Activated CD4-positive, alpha-beta T cell treated with anti-CD3 and anti-CD28 coated beads, Interleukin-2, amount 50 U/mL, for 1 hour (primary cell): Measurements from ENCODE around the gene RELT.
A peak's percentile ranks its signal among the peaks of the same experiment; 100 is the strongest.

ENCODE experiments used
- DNase-seq: peaks from one replicate; pipeline ENCODE4 v3.0.0-alpha.2; 2020

RELT gene, protein sequence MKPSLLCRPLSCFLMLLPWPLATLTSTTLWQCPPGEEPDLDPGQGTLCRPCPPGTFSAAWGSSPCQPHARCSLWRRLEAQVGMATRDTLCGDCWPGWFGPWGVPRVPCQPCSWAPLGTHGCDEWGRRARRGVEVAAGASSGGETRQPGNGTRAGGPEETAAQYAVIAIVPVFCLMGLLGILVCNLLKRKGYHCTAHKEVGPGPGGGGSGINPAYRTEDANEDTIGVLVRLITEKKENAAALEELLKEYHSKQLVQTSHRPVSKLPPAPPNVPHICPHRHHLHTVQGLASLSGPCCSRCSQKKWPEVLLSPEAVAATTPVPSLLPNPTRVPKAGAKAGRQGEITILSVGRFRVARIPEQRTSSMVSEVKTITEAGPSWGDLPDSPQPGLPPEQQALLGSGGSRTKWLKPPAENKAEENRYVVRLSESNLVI

DNA sequence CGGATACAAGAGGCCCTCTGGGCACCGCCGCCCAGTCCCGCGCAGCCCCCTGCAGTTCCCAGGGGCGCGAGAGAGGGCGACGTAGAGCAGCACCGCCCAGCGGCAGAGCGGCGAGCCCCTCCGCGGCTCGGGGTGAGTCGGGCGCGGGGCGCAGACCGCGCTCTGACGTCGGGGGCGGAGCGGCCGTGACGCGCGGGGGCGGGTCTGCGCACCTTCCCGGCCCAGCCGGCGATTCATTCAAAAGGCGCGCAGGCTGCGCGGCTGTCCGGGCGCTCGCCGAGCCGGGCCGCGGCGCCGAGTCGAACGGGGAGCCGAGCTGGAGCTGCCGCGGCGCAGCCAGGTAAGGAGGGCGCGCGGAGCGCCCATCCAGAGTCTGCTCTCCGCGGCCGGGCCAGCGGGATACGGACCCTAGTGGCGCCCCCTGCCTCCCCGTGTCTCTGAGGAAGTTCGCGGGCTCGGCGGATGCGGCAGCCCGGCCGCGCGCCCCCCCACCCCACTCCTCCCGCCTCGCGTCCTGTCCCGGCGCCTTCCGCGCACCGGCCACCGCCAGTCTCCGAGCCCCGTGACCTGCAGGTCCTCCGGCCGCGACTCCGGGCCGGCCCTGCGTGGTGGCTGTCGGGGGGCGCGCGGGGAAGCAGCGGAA is at the start of gene RELT:
RELT (plus strand) TSS at position 240 of the 643 bp plus-strand sequence. CDS start 12,738 bp downstream, outside the sequence.
- DNase-seq, result peak; percentile 90

DNA sequence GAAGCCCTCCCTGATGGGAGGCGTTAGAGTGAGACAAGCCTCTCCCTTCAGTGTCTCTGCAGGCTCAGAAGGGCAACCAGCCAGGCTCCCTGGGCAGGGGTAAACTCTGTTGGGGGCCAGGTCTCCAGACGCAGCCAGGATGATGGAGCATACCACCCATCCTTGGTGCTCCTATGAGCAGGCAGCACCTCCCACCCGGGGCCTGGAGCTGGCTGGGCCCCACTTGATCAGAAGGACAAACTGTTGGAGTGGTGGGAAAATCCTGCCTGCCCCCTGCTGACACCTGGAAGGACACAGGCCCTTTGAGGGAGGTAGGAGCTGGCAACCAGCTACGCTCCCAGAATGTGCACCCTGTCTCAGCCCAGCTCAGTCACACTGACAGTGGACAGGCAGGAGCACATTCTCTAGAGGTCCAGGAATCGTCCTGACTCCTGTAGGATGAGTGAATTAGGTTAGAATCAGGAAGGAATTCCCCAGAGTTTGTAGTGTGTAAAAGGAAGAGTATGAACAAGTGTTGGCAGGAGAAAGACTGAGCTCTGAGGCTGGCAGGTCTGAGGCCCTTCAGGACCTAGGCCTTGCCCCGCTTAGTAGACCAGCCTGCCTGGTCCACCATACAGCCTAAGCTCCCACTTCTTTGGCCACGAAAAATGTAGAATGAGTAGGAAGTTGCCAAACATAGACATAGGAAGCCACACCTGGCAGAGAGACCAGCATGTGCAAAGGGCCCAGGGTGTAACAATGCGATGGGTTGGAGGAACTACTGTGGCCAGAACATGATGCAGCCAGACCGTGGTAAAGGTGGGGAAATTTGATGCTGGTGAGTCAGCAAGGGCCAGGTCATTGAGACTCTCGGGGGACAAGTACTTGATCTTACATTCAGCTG is 49.0 kb upstream of the RELT start:
- no peak for DNase-seq

GRCh38 chr11:73327812-73328364 is 48.3 kb upstream of the RELT start:
- DNase-seq, result no peak

DNA sequence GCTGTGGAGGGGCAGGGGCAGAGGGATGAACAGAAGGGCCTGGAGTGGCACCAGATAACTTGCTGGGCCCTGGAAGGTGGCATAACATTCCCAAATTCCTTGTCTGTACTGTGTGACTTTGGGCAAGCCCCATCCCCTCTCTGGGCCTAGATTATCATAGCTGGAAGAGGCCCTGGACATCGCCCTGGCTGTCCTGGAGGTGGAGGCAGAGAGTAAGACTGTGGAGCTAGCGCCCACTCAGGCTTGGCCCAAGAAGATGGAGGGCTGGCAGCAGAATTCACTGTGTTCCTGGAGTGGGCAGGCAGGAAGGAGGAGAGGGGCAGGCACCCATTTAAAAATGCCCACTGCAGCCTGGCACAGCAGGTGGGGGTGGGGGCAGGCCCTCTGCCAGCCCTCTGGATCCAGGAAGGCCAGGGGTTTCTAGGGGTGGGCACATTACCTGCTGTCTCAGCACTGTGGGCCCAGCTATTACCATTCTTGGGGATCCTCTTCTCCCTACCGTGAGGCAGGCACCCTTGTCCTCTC is 45.6 kb upstream of the RELT start:
- DNase-seq, result no peak

- no peak for DNase-seq
Measured at GRCh38 chr11:73331138-73331916, 44.9 kb upstream of the RELT start.

GRCh38 chr11:73333173-73333572 is 43.0 kb upstream of the RELT start:
- DNase-seq, result no peak

- DNase-seq, result no peak
Measured at GRCh38 chr11:73333640-73334383, 42.4 kb upstream of the RELT start.

DNA sequence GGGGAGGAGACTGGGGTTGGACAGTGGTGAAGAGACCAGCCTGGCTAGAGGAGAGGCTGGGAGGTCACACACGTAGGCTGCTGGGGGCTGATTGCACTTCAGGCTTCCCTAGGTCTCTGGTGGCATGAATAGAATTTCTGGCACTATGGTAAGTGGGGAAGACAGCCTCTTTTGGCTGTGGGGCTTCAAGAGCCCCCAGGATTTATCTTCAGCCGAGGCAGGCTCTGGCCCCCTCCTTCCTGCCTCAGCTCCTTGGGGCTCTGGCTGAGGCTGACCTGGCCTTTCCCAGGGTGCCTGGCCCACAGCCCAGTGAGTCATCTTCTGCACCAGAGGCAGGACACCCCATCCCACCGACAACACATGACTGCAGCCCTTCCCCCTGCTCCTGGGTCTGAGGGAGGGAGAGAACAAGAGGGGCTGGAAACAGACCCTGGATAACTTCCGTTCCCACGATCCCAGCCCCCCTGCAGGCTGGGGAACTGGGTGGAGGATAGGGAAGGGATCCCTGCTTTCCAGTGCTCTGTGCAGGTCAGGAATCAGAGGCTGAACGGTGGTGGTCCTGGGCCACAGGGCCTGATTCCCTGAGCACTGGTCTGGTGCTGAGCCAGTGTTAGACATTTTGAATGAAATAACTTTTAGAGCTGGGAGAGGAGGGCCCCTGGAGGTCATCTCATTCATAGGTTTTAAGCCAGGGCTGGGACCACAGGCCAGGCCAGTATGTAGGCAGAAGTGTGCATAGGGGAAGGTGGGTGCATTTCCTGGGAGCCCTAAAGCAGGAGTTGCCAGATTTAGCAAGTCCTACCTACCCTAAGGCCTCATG is 41.6 kb upstream of the RELT start:
- DNase-seq, result no peak

DNA sequence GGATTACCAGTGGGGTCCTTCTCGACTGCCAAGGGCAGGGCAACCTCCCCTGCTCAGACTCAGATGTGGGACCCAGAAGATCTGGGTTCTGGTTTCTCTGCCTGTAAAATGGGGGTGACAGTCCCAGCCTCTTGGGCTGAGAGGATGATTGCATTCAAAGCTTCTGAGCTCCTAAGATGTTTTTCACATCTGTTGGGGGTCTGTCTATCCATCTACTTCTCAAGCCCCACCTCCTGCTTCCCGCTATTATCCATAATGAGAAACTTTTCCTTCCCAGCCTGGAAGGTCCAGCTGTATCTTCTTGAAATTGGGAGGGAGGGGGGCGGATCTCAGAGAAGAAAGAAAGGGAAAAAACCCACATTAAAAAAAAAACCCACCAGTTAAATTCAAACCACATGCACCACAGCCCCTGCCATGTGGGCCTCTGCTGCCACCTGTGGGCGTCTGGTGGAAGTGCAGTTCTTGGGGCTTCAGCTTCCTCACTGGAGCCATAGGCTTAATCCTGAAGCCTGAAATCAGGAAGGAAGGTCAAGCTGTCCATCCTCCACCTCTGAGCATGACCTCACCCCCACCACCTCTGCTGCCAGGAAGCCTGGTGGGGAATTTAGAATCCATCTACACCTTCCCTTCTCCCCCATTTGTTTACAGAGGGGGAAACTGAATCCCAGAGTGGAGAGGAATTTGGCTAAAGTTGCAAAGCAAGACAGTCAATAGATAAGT is 40.8 kb upstream of the RELT start:
- DNase-seq, result peak; percentile 76

DNA sequence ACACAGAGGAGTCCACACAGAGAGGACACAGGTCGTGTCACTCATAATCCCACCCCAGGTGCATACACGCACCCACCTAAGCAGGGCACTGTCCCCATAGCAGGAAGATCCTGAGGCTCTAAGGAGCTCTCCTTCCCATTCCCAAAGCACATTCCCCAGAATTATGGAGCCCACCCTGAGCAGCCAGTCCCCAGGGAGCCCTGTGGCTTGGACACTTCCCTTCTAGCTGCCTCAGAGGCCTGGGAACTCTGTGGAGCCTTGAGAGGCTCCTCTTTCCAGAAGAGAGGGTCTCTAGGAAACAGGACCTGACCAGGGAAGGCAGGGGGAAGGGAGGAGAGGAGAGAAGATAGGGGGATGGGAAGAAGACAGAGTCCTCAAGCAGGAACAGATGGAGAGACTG is 38.4 kb upstream of the RELT start:
- DNase-seq, result no peak

DNA sequence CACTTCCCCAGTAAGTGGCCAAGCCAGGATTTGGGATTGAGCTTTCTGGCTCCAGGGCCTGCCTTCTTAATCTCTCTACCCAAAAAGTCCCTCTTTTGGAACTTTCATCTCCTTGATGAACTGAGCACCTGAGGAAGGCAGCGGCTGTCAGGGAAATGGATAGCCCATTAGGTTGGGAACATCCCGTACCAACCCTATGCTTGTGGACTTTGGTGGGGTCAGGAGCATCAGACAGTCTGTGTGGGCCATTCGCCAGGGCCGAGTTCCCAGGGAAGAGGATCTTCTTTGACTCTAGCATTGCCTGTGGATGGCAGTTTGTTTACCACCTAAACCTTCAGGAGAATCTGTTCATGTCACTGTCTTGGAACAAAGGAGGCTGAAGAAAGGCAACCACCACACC is 37.9 kb upstream of the RELT start:
- DNase-seq, result no peak

- DNase-seq, result no peak
Measured at GRCh38 chr11:73340164-73340563, 36.0 kb upstream of the RELT start.

DNA sequence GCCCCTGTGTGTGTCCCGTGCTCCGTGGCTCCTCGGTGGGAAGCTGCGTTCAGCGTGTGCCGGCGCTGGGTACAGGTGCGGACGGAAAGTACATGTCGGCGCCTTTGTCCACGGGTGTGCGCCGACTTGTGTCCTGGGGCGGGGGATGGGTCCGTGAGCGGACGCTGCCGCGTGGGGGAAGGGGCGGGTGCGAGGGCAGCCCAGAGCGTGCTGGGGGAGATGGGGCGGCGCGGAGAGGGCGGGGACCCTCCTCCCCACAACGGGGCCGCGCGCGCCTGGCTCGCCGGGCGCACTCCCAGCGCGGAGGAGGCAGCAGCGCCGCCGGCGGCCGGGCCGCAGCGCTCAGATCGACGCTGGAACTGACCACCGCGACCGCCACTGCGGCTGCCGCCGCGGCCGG is 33.6 kb upstream of the RELT start:
- no peak for DNase-seq

- DNase-seq, result no peak
Measured at GRCh38 chr11:73343076-73343873, 32.9 kb upstream of the RELT start.

GRCh38 chr11:73344191-73344607 is 32.0 kb upstream of the RELT start:
- no peak for DNase-seq

DNA sequence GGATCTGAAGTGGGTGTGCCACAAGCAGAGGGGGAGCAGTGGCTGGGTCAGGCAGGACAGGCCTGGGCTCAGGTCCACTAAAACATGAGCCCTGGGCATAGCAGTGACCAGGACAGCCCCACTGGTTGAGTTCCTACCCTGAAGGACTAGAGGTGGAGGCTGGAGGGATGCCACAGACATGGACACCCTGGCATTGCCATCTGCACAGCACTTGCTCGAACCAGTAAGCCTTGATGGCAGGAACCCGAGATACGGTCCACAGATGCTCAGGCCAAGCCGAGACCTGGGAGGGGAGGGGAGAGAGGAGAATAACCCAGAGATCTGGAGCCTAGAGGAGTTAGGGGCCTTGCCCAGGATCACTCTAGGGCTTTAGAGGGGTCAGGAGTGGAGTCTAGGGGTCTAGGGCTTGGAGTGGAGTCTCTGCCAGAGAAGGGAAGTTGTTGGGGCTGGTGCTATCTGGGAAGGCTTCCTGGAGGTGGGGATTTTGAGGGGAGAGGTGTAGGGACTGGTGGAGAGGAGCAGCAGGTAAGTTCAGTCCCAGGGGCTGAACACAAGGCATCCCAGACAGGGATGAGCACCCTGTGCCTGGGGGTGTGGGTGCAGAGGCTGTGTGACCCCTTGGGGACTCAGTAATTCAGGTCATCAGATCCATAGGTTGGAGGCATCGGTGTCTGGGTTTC is 30.6 kb upstream of the RELT start:
- no peak for DNase-seq

- DNase-seq, result no peak
Measured at GRCh38 chr11:73346186-73346935, 29.8 kb upstream of the RELT start.
